Stomach (tissue), 4 donors: ENCODE results near the gene NDUFV1.

ENCODE experiments used
- EP300 ChIP-seq: sonication (generic); formaldehyde crosslinking; IDR thresholded peaks from one replicate; pipeline ENCODE4 v1.6.1; 2017; ENCODE audit warnings: antibody characterized with exemption
- POLR2A ChIP-seq, 4 donors: fragments of 450-650 bp; IDR thresholded peaks; one replicate each; pipeline ENCODE4 v1.6.1; 2016; ENCODE audit warnings: antibody characterized with exemption in 4 of 4, control low read depth in 2 of 4, mild to moderate bottlenecking in 1 of 4, moderate library complexity in 1 of 4
- POLR2AphosphoS5 ChIP-seq, 3 donors: sonication (generic); formaldehyde crosslinking; IDR thresholded peaks; one replicate each; pipeline ENCODE4 v1.6.1; 2016; ENCODE audit warnings: antibody characterized with exemption in 3 of 3
- TF ChIP-seq, protein P1 (sequence below), 7 experiments: fragments of 450-650 bp in 4 of 7; fragments of 200-600 bp in 3 of 7; sonication (generic) in 3 of 7; IDR thresholded peaks; one replicate each; pipeline ENCODE4 v1.5.1; 2016 to 2019; ENCODE audit warnings: antibody characterized with exemption in 7 of 7, control low read depth in 2 of 7, mild to moderate bottlenecking in 1 of 7

DNA sequence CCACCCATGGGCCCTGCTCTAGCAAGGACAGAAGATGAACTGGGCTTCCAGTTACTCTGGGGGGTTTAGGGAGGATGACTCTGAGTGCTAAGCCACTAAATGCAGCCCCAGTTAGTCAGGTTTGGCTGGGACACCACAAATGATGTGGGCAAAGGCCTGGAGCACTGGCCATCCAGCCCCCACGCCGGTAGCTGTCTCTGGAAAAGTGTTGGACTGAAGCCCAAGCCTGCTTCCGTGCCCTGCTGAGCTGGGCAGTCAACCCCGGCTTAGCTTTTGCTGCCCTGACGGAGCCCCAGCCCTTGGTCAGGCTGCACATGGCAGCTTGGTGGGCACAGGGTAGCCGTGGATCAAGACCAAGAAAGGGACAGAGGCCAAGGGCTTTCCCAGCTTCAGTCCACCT, 28.8 kb upstream of the NDUFV1 start:
- TF ChIP-seq, protein P1, sequence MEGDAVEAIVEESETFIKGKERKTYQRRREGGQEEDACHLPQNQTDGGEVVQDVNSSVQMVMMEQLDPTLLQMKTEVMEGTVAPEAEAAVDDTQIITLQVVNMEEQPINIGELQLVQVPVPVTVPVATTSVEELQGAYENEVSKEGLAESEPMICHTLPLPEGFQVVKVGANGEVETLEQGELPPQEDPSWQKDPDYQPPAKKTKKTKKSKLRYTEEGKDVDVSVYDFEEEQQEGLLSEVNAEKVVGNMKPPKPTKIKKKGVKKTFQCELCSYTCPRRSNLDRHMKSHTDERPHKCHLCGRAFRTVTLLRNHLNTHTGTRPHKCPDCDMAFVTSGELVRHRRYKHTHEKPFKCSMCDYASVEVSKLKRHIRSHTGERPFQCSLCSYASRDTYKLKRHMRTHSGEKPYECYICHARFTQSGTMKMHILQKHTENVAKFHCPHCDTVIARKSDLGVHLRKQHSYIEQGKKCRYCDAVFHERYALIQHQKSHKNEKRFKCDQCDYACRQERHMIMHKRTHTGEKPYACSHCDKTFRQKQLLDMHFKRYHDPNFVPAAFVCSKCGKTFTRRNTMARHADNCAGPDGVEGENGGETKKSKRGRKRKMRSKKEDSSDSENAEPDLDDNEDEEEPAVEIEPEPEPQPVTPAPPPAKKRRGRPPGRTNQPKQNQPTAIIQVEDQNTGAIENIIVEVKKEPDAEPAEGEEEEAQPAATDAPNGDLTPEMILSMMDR (IDR thresholded peaks at IDR 0.05) = no peak
- TF ChIP-seq POLR2A (IDR thresholded peaks at IDR 0.05) (no peak), POLR2AphosphoS5 (IDR thresholded peaks at IDR 0.05) (no peak), EP300 (no peak)
